SIG-M5 treated with dmso at 0.1 percent for 504 hours (cell line): Measurements from ENCODE around the gene CELF4.

Experiments used
- DNase-seq: peaks from one replicate; lab custom pipeline; 2025; ENCODE audit not compliant: unreplicated experiment; lab: John Stamatoyannopoulos, UW

The CELF4 gene

GRCh38 chr18:37497853-37498518, 67.6 kb downstream of the CELF4 start:
- DNase-seq, result no peak

GRCh38 chr18:37496568-37496967, 69.0 kb downstream of the CELF4 start:
- no peak for DNase-seq

- DNase-seq, result no peak
Observed at GRCh38 chr18:37495354-37495753, 70.2 kb downstream of the CELF4 start.

GRCh38 chr18:37494406-37494805, 71.2 kb downstream of the CELF4 start:
- no peak for DNase-seq

- DNase-seq, result no peak
Observed at GRCh38 chr18:37493352-37493935, 72.2 kb downstream of the CELF4 start.

- no peak for DNase-seq
Observed at GRCh38 chr18:37492952-37493351, 72.6 kb downstream of the CELF4 start.

GRCh38 chr18:37491526-37491925, 74.1 kb downstream of the CELF4 start:
- no peak for DNase-seq

- DNase-seq, result no peak
Observed at GRCh38 chr18:37489998-37490397, 75.6 kb downstream of the CELF4 start.

GRCh38 chr18:37489011-37489410, 76.6 kb downstream of the CELF4 start:
- DNase-seq, result no peak

- DNase-seq, result no peak
Observed at GRCh38 chr18:37487400-37487867, 78.2 kb downstream of the CELF4 start.

GRCh38 chr18:37486848-37487247, 78.8 kb downstream of the CELF4 start:
- DNase-seq, result no peak

GRCh38 chr18:37484983-37485834, 80.4 kb downstream of the CELF4 start:
- DNase-seq, result no peak

GRCh38 chr18:37483984-37484819, 81.4 kb downstream of the CELF4 start:
- DNase-seq, result no peak

GRCh38 chr18:37483221-37483971, 82.2 kb downstream of the CELF4 start:
- DNase-seq, result peak; percentile 0

GRCh38 chr18:37482433-37482832, 83.2 kb downstream of the CELF4 start:
- DNase-seq, result no peak

- DNase-seq, result no peak
Observed at GRCh38 chr18:37482002-37482401, 83.6 kb downstream of the CELF4 start.

GRCh38 chr18:37481491-37481890, 84.1 kb downstream of the CELF4 start:
- DNase-seq, result no peak

- DNase-seq, result no peak
Observed at GRCh38 chr18:37481072-37481471, 84.5 kb downstream of the CELF4 start.

- no peak for DNase-seq
Observed at GRCh38 chr18:37476611-37477295, 88.8 kb downstream of the CELF4 start.

GRCh38 chr18:37476182-37476581, 89.4 kb downstream of the CELF4 start:
- no peak for DNase-seq
